GM12878 (cell line): Measurements from ENCODE around the gene PPP3CA.

Experiments
- MYC ChIP-seq: IDR thresholded peaks from 2 replicates; pipeline ENCODE4 v1.6.1; 2011; ENCODE audit warnings: mild to moderate bottlenecking, low read length, moderate library complexity, inconsistent platforms; ENCODE audit not compliant: insufficient read depth, insufficient replicate concordance, insufficient read length, severe bottlenecking
- ZNF217 ChIP-seq: fragments of 450-650 bp; IDR thresholded peaks from 2 replicates; pipeline ENCODE4 v1.6.1; 2017; ENCODE audit warnings: antibody characterized with exemption, mild to moderate bottlenecking

- no peak for TF ChIP-seq ZNF217
- no peak for TF ChIP-seq MYC
Observed at GRCh38 chr4:100979736-100980135, 367.6 kb downstream of the PPP3CA start.
